Bone marrow (tissue), 2 donors: ENCODE results near the gene SLK.

Source experiments
- DNase-seq, 2 donors: peaks; one replicate each; lab custom pipeline; 2025; lab: John Stamatoyannopoulos, UW

Gene SLK

GRCh38 chr10:103966671-103967447 lies at the start of gene SLK:
SLK (plus strand) TSS chr10:103967140; CDS start chr10:103967746, 606 bp downstream.
- peak; percentile 51 to 56 for DNase-seq

- DNase-seq, result no peak
Measured at GRCh38 chr10:103917302-103918052, 49.5 kb upstream of the SLK start.

- peak; percentile 94 to 97 for DNase-seq
Measured at GRCh38 chr10:103918053-103918846, 48.7 kb upstream of the SLK start, which contains the start of gene STN1. STN1 (minus strand) TSS chr10:103918184; CDS start chr10:103917594, 590 bp downstream.

GRCh38 chr10:103919648-103920025 lies 47.3 kb upstream of the SLK start:
- DNase-seq, result no peak

GRCh38 chr10:103921248-103921647 lies 45.7 kb upstream of the SLK start:
- DNase-seq, result no peak

- peak; percentile 35 to 70 for DNase-seq
Measured at GRCh38 chr10:103921750-103922195, 45.2 kb upstream of the SLK start.

GRCh38 chr10:103922659-103923058 lies 44.3 kb upstream of the SLK start:
- no peak for DNase-seq

GRCh38 chr10:103923502-103923901 lies 43.4 kb upstream of the SLK start:
- no peak for DNase-seq

GRCh38 chr10:103925591-103925990 lies 41.3 kb upstream of the SLK start:
- no peak for DNase-seq

- DNase-seq, result no peak
Measured at GRCh38 chr10:103926722-103927319, 40.1 kb upstream of the SLK start.

GRCh38 chr10:103928784-103929183 lies 38.2 kb upstream of the SLK start:
- DNase-seq, result no peak

- no peak for DNase-seq
Measured at GRCh38 chr10:103929381-103929921, 37.5 kb upstream of the SLK start.

- DNase-seq, result no peak
Measured at GRCh38 chr10:103930449-103930848, 36.5 kb upstream of the SLK start.

GRCh38 chr10:103930881-103931280 lies 36.1 kb upstream of the SLK start:
- no peak for DNase-seq

- DNase-seq, result no peak
Measured at GRCh38 chr10:103931603-103932002, 35.3 kb upstream of the SLK start.

GRCh38 chr10:103932271-103932670 lies 34.7 kb upstream of the SLK start:
- no peak for DNase-seq

GRCh38 chr10:103932971-103933370 lies 34.0 kb upstream of the SLK start:
- no peak for DNase-seq

GRCh38 chr10:103933557-103934121 lies 33.3 kb upstream of the SLK start:
- no peak for DNase-seq

- no peak for DNase-seq
Measured at GRCh38 chr10:103934308-103934707, 32.6 kb upstream of the SLK start.

GRCh38 chr10:103936022-103936421 lies 30.9 kb upstream of the SLK start:
- no peak for DNase-seq

- DNase-seq, result no peak
Measured at GRCh38 chr10:103939522-103939921, 27.4 kb upstream of the SLK start.
